ENCODE results near the gene SEMA3F. TPM values are rescaled to one million over a fixed set of nuclear protein-coding genes. Genes with fewer than 3 reads are reported as not detected.

SEMA3F gene
- total RNA-seq, 1 experiment from 2014 or later, result 3.9 TPM

DNA sequence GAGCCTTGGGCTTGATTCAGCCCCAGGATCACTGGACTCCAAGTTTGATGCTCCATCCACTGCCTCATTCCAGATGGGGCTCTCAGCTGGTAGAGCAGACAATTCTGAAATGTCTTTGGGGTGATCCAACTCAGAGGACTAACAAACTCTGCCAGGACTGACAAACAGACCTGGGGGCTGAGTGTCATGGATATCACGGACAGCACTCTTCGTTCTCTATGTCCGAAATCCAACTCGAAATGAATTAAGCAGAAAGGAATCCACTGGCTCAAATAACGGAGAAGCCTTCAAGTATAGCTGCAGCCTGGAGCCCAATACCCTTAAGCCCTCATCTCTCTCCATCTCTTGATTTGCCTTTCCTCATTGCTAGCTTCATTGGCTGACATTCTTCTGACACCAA lies 64.2 kb downstream of the SEMA3F start:
- no TSS peak for BruUV-seq (replicated peaks)
- ChIA-PET POLR2A (ENCODE audit: low non-redundant PET) (no interaction called here), CTCF (no interaction called here)
- Histone ChIP-seq H3K9me3 (ENCODE audit: low read depth, low read length, poor library complexity, severe bottlenecking) (no peaks in the 10 kb centered on the region), H3K4me1 (ENCODE audit: insufficient read depth, low read length, poor library complexity, severe bottlenecking) (no peaks in the 10 kb centered on the region), H3K36me3 (ENCODE audit: insufficient read depth, low read length, poor library complexity, severe bottlenecking) (no peaks in the 10 kb centered on the region), H3K27me3 (replicated peaks; ENCODE audit: insufficient read depth, low read depth, low read length, poor library complexity) (no peaks in the 10 kb centered on the region), H3K4me3 (ENCODE audit: low read depth, low read length, poor library complexity, severe bottlenecking) (no peak overlapping the region), H3K27ac (ENCODE audit: low read depth, low read length, poor library complexity, severe bottlenecking) (no peak overlapping the region)
- intact Hi-C loops (cut with micrococcal nuclease; ENCODE audit: unreplicated experiment), result no loop called here
- TF ChIP-seq CTCF (conservative IDR thresholded peaks at IDR 0.05; ENCODE audit: low read depth, low read length) (no peak), EZH2 (IDR thresholded peaks at IDR 0.05; ENCODE audit: borderline replicate concordance, low read depth, low read length, poor library complexity, severe bottlenecking) (no peak)
- no peak for DNase-seq (ENCODE audit: low spot score)

DNA sequence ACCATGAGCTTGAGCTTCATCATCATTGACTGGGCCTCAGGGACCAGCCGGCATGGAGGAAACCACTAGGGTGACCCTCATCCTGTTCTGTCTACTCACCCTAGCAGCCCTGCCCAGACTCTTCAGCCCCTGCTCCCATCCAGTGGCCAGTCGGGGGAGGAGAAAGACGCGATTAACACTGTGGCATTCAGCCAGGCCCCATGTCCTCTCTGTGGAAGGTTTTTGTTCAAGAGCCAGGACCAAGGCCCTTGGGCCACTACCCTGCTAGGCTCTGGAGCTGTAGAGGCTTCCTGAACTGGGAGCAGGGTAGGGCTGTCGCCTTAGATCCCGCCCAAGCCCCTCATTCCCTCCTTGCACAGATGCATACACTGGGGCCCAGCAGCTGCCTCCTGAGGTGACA lies 65.0 kb downstream of the SEMA3F start:
- intact Hi-C loops (cut with micrococcal nuclease; ENCODE audit: unreplicated experiment), result no loop called here
- CTCF ChIA-PET, result no interaction called here
- H3K4me1 ChIP-seq (ENCODE audit: insufficient read depth, low read length, poor library complexity, severe bottlenecking), result no peaks in the 10 kb centered on the region
- H3K27me3 ChIP-seq (replicated peaks; ENCODE audit: insufficient read depth, low read depth, low read length, poor library complexity), result no peaks in the 10 kb centered on the region
- no peak for DNase-seq (ENCODE audit: low spot score)
- no peak for TF ChIP-seq CTCF (conservative IDR thresholded peaks at IDR 0.05; ENCODE audit: low read depth, low read length)
- no peak for TF ChIP-seq EZH2 (IDR thresholded peaks at IDR 0.05; ENCODE audit: borderline replicate concordance, low read depth, low read length, poor library complexity, severe bottlenecking)
- no peaks in the 10 kb centered on the region for H3K36me3 ChIP-seq (ENCODE audit: insufficient read depth, low read length, poor library complexity, severe bottlenecking)
- POLR2A ChIA-PET (ENCODE audit: low non-redundant PET), result no interaction called here
- H3K9me3 ChIP-seq (ENCODE audit: low read depth, low read length, poor library complexity, severe bottlenecking), result no peaks in the 10 kb centered on the region
- BruUV-seq (replicated peaks), result no TSS peak
- H3K4me3 ChIP-seq (ENCODE audit: low read depth, low read length, poor library complexity, severe bottlenecking), result no peak overlapping the region
- H3K27ac ChIP-seq (ENCODE audit: low read depth, low read length, poor library complexity, severe bottlenecking), result no peak overlapping the region

DNA sequence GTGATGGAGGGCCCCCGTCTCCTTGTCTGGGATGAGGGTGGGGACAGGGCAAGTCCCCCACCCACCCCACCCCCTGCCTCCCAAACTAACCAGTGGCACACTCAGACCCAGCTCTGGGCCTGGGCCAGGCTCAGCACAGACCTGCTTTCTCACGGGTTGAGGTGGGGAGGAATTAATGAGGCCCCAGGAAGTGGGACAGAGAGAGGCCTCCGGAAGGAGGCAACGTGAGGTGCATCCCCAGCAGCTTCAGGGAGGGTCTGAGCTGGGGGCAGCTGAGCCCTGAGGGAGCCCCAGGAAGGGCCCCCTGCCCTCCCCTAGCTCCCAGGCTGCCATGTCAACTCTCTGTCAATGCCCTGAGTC lies 65.9 kb downstream of the SEMA3F start:
- Histone ChIP-seq H3K4me3 (ENCODE audit: low read depth, low read length, poor library complexity, severe bottlenecking) (no peak overlapping the region), H3K36me3 (ENCODE audit: insufficient read depth, low read length, poor library complexity, severe bottlenecking) (no peaks in the 10 kb centered on the region), H3K27ac (ENCODE audit: low read depth, low read length, poor library complexity, severe bottlenecking) (no peak overlapping the region), H3K9me3 (ENCODE audit: low read depth, low read length, poor library complexity, severe bottlenecking) (no peaks in the 10 kb centered on the region), H3K27me3 (replicated peaks; ENCODE audit: insufficient read depth, low read depth, low read length, poor library complexity) (no peaks in the 10 kb centered on the region), H3K4me1 (ENCODE audit: insufficient read depth, low read length, poor library complexity, severe bottlenecking) (no peaks in the 10 kb centered on the region)
- TF ChIP-seq EZH2 (IDR thresholded peaks at IDR 0.05; ENCODE audit: borderline replicate concordance, low read depth, low read length, poor library complexity, severe bottlenecking), result no peak
- TF ChIP-seq CTCF (conservative IDR thresholded peaks at IDR 0.05; ENCODE audit: low read depth, low read length), result no peak
- ChIA-PET POLR2A (ENCODE audit: low non-redundant PET) (no interaction called here), CTCF (no interaction called here)
- no TSS peak for BruUV-seq (replicated peaks)
- intact Hi-C loops (cut with micrococcal nuclease; ENCODE audit: unreplicated experiment), result no loop called here
- no peak for DNase-seq (ENCODE audit: low spot score)

All from A673 (cell line).